Natural killer cell (primary cell): ENCODE data around the gene SLFN12L. TPM values are rescaled to one million over a fixed set of nuclear protein-coding genes. Genes with fewer than 3 reads are reported as not detected.
A peak's percentile ranks its signal among the peaks of the same experiment; 100 is the strongest.
"Not testable (repeated sequence)": the region's sequence is repeated elsewhere in the genome, so short reads cannot be mapped to it uniquely, and the experiment has no call there.

ENCODE experiments used
- ATAC-seq, 3 donors: fragments of 150-1000 bp in 2 of 3; fragments of 200-7000 bp in 1 of 3; cut with Tn5 transposase; 1 replicate in 1 of 3; 2 replicates in 2 of 3; pipeline ENCODE4 v1.10.0; 2021; ENCODE audit warnings: mild to moderate bottlenecking in 2 of 3, moderate library complexity in 2 of 3
- DNase-seq, 2 donors: peaks; one replicate each; pipeline versions ENCODE4 v3.0.0 to v3.0.0-alpha.2; 2013 to 2021; ENCODE audit warnings: mixed read lengths in 1 of 2
- H3K27ac ChIP-seq: one replicate; pipeline ENCODE4 v1.5.1; 2013; ENCODE audit warnings: mild to moderate bottlenecking, low read length
- H3K27me3 ChIP-seq: one replicate; pipeline ENCODE4 v1.6.1; 2013; ENCODE audit warnings: low read length; ENCODE audit not compliant: control insufficient read depth, insufficient read depth
- H3K36me3 ChIP-seq: one replicate; pipeline ENCODE4 v1.6.1; 2013; ENCODE audit warnings: low read length; ENCODE audit not compliant: control insufficient read depth, insufficient read depth
- H3K4me1 ChIP-seq: one replicate; pipeline ENCODE4 v1.6.1; 2013; ENCODE audit warnings: low read length; ENCODE audit not compliant: control insufficient read depth, insufficient read depth
- H3K4me3 ChIP-seq: one replicate; pipeline ENCODE4 v1.5.1; 2013; ENCODE audit warnings: low read length
- H3K9me3 ChIP-seq: one replicate; pipeline ENCODE4 v1.6.1; 2013; ENCODE audit warnings: low read length; ENCODE audit not compliant: control insufficient read depth, insufficient read depth
- H3K27ac Mint-ChIP-seq, 2 donors: one replicate each; pipeline ENCODE4 v1.8.0; 2022; ENCODE audit warnings: mild to moderate bottlenecking in 2 of 2, mixed read lengths in 2 of 2, moderate library complexity in 1 of 2
- H3K27me3 Mint-ChIP-seq, 2 donors: one replicate each; pipeline ENCODE4 v1.8.0; 2022; ENCODE audit warnings: low read depth in 2 of 2, mixed read lengths in 2 of 2
- H3K36me3 Mint-ChIP-seq: one replicate; pipeline ENCODE4 v1.8.0; 2022; ENCODE audit warnings: mixed read lengths
- H3K4me1 Mint-ChIP-seq, 2 donors: one replicate each; pipeline ENCODE4 v1.8.0; 2022; ENCODE audit warnings: mixed read lengths in 2 of 2
- H3K4me3 Mint-ChIP-seq: one replicate; pipeline ENCODE4 v1.8.0; 2022; ENCODE audit warnings: mild to moderate bottlenecking, moderate library complexity, mixed read lengths
- H3K9me3 Mint-ChIP-seq, 2 donors: one replicate each; pipeline ENCODE4 v1.8.0; 2022; ENCODE audit warnings: mixed read lengths in 2 of 2
- WGBS: methylation state at CpG from one replicate; pipeline ENCODE4 v1.1.7; 2013; ENCODE audit warnings: missing lambda C conversion rate; ENCODE audit not compliant: insufficient coverage; 5-methylcytosine and 5-hydroxymethylcytosine counted together
- intact Hi-C: fragments of 100-400 bp; cut with micrococcal nuclease; formaldehyde crosslinking; loops from one replicate; pipeline ENCODE4 v1.14.2; 2022
- total RNA-seq, 4 donors: library from RNA; stranded (reverse); fragments of 120-200 nt in 1 of 4; gene quantifications; one replicate each; pipeline versions ENCODE4 v1.2.3 to v1.2.4, GENCODE V29; 2013 to 2022
- TF ChIP-seq, protein P1 (sequence below): fragments of 200-600 bp; IDR thresholded peaks from one replicate; pipeline ENCODE4 v1.8.0; 2022; ENCODE audit warnings: antibody characterized with exemption

SLFN12L gene
- total RNA-seq, 3 donors from 2014 or later (not counting 1 experiment from before 2014, with no cell fraction given) = 126 to 174 (median 130) TPM

DNA sequence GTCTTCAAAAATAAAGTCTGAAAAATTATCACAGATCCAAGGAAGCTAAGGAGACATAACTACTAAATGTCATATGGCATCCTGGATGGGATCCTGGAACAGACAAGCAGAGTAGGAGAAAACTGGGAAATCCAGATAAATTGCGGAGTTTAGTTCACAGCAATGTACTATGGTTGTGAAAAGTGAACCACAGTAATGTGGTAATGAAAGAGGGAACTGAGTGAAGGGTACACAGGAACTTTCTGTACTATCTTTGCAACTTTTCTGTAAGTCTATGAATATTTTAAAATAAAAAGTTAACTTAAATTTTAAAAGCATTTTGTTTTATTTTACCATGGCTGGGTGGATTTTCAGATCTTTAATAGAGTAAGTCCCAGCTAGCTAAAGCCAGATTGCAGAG, 16.3 kb downstream of the SLFN12L start:
- Histone ChIP-seq H3K9me3 (no peaks in the 10 kb centered on the region), H3K27ac (peak overlapping the region; percentile 74), H3K4me3 (peak overlapping the region; percentile 11), H3K27me3 (no peaks in the 10 kb centered on the region), H3K36me3 (peaks cover 17% of the 10 kb centered on the region), H3K4me1 (peaks cover 54% of the 10 kb centered on the region)
- ATAC-seq = peak; percentile 30 to 56 (median 49)
- WGBS = 21% methylated on average over 1 of the region's 1 CpG
- intact Hi-C loops = loop anchor here (1.0 to 10.0 kb wide), 3 partner anchors 16 to 64 kb away; partner anchors contain the start of genes AP2B1 and SLFN12L
- H3K27me3 Mint-ChIP-seq = no peaks in the 10 kb centered on the region
- H3K4me3 Mint-ChIP-seq = peak overlapping the region; percentile 70
- H3K4me1 Mint-ChIP-seq = peaks cover 97 to 99% of the 10 kb centered on the region in 2 donors
- no peak for DNase-seq
- H3K27ac Mint-ChIP-seq = peak overlapping the region; percentile 88 to 95
- no peaks in the 10 kb centered on the region for H3K36me3 Mint-ChIP-seq
- H3K9me3 Mint-ChIP-seq = no peaks in the 10 kb centered on the region
- TF ChIP-seq, protein P1, sequence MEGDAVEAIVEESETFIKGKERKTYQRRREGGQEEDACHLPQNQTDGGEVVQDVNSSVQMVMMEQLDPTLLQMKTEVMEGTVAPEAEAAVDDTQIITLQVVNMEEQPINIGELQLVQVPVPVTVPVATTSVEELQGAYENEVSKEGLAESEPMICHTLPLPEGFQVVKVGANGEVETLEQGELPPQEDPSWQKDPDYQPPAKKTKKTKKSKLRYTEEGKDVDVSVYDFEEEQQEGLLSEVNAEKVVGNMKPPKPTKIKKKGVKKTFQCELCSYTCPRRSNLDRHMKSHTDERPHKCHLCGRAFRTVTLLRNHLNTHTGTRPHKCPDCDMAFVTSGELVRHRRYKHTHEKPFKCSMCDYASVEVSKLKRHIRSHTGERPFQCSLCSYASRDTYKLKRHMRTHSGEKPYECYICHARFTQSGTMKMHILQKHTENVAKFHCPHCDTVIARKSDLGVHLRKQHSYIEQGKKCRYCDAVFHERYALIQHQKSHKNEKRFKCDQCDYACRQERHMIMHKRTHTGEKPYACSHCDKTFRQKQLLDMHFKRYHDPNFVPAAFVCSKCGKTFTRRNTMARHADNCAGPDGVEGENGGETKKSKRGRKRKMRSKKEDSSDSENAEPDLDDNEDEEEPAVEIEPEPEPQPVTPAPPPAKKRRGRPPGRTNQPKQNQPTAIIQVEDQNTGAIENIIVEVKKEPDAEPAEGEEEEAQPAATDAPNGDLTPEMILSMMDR = no peak

DNA sequence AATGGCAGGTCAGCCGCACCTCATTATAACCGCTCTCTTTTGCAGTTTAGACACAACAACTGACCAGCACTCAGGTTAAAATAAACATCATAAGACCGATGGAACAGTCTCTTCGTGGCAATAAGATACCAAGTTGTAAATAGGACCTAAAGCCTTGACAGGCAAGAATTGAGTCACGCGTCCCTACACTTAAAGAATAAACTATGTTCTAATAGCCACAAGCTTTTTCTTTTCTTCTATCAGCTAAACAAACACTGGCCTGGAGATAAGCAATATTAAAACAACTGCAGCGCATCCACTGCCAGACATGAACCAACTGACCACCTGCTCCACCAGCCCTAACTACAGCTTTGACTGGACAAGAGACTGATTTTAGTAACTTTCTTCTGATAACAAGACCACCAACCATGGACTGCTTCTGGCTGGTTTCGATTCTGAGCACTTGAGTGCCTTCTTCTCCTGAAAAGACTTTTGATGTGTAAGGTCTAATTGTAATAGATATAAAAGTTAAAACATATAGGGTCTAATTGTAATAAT, 17.5 kb downstream of the SLFN12L start:
- Mint-ChIP-seq H3K36me3 (peaks cover 3% of the 10 kb centered on the region), H3K4me3 (peak overlapping the region; percentile 70), H3K9me3 (no peaks in the 10 kb centered on the region), H3K27me3 (no peaks in the 10 kb centered on the region), H3K27ac (peak overlapping the region; percentile 88 to 95), H3K4me1 (peaks cover 96 to 99% of the 10 kb centered on the region in 2 donors)
- Histone ChIP-seq H3K36me3 (peaks cover 19% of the 10 kb centered on the region), H3K27ac (peak overlapping the region; percentile 74), H3K9me3 (no peaks in the 10 kb centered on the region), H3K4me1 (peaks cover 62% of the 10 kb centered on the region), H3K4me3 (no peak overlapping the region), H3K27me3 (no peaks in the 10 kb centered on the region)
- no peak for ATAC-seq
- TF ChIP-seq, protein P1 = no peak
- peak in 1 of 2 donors; percentile 5 for DNase-seq
- intact Hi-C loops = loop anchor here (2.0 to 10.0 kb wide), 2 partner anchors 17 to 65 kb away; partner anchors contain the start of genes AP2B1 and SLFN12L
- WGBS = 75% methylated on average over 8 of the region's 8 CpGs

DNA sequence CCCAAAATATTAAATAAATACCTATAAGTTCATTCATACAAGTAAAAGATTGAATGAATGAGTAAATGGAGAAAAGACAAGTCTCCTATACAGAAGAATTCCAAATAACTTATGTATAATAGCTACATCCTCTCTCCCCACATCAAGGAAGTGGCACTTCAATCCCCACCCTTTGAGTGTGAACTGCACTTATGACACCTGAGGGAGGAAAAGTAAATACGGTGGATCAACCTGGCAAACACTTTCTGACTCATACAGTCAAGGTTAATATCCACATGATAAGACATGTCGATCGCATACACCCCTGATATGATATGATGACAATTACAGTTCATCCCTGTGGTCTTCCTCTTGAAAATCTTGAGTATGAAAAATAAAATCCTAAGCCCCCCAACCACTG, 18.0 kb downstream of the SLFN12L start:
- Mint-ChIP-seq H3K36me3 (peaks cover 8% of the 10 kb centered on the region), H3K27me3 (no peaks in the 10 kb centered on the region), H3K4me1 (peaks cover 96 to 99% of the 10 kb centered on the region in 2 donors), H3K27ac (peak overlapping the region; percentile 88 to 95), H3K4me3 (peak overlapping the region; percentile 70), H3K9me3 (no peaks in the 10 kb centered on the region)
- Histone ChIP-seq H3K27ac (peak overlapping the region; percentile 74), H3K4me3 (no peak overlapping the region), H3K4me1 (peaks cover 64% of the 10 kb centered on the region), H3K27me3 (no peaks in the 10 kb centered on the region), H3K36me3 (peaks cover 24% of the 10 kb centered on the region), H3K9me3 (no peaks in the 10 kb centered on the region)
- peak in 1 of 2 donors; percentile 52 for DNase-seq
- TF ChIP-seq, protein P1 = no peak
- ATAC-seq = no peak
- intact Hi-C loops = no loop called here
- 51% methylated on average over 3 of the region's 3 CpGs for WGBS

DNA sequence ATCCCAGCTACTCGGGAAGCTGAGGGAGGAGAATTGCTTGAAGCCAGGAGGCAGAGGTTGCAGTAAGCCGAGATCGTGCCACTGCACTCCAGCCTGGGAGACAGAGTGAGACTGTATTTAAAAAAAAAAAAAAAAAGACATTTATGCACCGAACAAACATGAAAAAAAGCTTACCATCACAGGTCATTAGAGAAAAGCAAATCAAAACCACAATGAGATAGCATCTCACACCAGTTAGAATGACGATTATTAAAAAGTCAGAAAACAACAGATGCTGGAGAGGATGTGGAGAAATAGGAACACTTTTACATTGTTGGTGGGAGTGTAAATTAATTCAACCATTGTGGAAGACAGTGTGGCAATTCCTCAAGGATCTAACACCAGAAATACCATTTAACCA, 19.0 kb downstream of the SLFN12L start:
- H3K27me3 ChIP-seq, H3K4me3 ChIP-seq, H3K27ac ChIP-seq, H3K27me3 Mint-ChIP-seq, H3K9me3 Mint-ChIP-seq, ATAC-seq, intact Hi-C loops, H3K9me3 ChIP-seq: not testable (repeated sequence)
- WGBS = 85% methylated on average over 3 of the region's 5 CpGs
- H3K36me3 Mint-ChIP-seq = peaks cover 18% of the 10 kb centered on the region
- peak overlapping the region; percentile 88 to 95 for H3K27ac Mint-ChIP-seq
- H3K4me3 Mint-ChIP-seq = peak overlapping the region; percentile 80
- Histone ChIP-seq H3K4me1 (peaks cover 54% of the 10 kb centered on the region), H3K36me3 (peaks cover 31% of the 10 kb centered on the region)
- DNase-seq = peak in 1 of 2 donors; percentile 22
- peaks cover 96 to 99% of the 10 kb centered on the region in 2 donors for H3K4me1 Mint-ChIP-seq
